GM12892 (cell line): ENCODE data around the gene TPD52L2.

Source experiments
- POLR2A ChIP-seq: IDR thresholded peaks from 2 replicates; pipeline ENCODE4 v1.6.1; 2011; ENCODE audit warnings: low read depth, low read length, control low read depth
- POLR2AphosphoS5 ChIP-seq: IDR thresholded peaks from 2 replicates; pipeline ENCODE4 v1.6.1; 2011; ENCODE audit warnings: low read depth, low read length, control low read depth

- TF ChIP-seq POLR2AphosphoS5 (no peak), POLR2A (no peak)
Measured at GRCh38 chr20:63840405-63840828, 24.7 kb upstream of the TPD52L2 start.
